Spleen (tissue), 7 donors: ENCODE data around the gene WDR82.

Source experiments
- CTCF ChIP-seq, 11 experiments: fragments of 200-600 bp in 7 of 11; fragments of 450-650 bp in 4 of 11; sonication (generic) in 4 of 11; IDR thresholded peaks in 8 of 11; conservative IDR thresholded peaks in 3 of 11; 1 replicate in 7 of 11; 2 replicates in 4 of 11; pipeline versions ENCODE4 v1.4.0 to v1.8.0; 2016 to 2021; ENCODE audit warnings: antibody characterized with exemption in 11 of 11, inconsistent platforms in 4 of 11, mild to moderate bottlenecking in 1 of 11
- POLR2A ChIP-seq, 3 donors: fragments of 450-650 bp; IDR thresholded peaks; one replicate each; pipeline ENCODE4 v1.5.1; 2017; ENCODE audit warnings: antibody characterized with exemption in 3 of 3, mild to moderate bottlenecking in 1 of 3
- POLR2AphosphoS5 ChIP-seq, 3 donors: sonication (generic); formaldehyde crosslinking; IDR thresholded peaks; one replicate each; pipeline ENCODE4 v1.5.1; 2017; ENCODE audit warnings: antibody characterized with exemption in 3 of 3
- donor health status: DM: no; HTN: no; CAD: no; lungs with moderate emphysema.
- donor health status: DM: no; HTN: no; CAD: no.
- donor health status: DM: no; HTN: no; CAD: no.

- TF ChIP-seq CTCF (IDR thresholded peaks at IDR 0.05 in 8 of 11, conservative IDR thresholded peaks at IDR 0.05 in 3 of 11) (no peak), POLR2A (IDR thresholded peaks at IDR 0.05) (no peak), POLR2AphosphoS5 (IDR thresholded peaks at IDR 0.05) (peak in 1 of 3 donors; percentile 68)
Measured at GRCh38 chr3:52237657-52238172, 40.7 kb downstream of the WDR82 start.
